DMS 273 treated with DMSO at 0.1 percent for 48 hours (cell line): Measurements from ENCODE around the gene SSH3.
A peak's percentile ranks its signal among the peaks of the same experiment; 100 is the strongest.
"Not testable (repeated sequence)": the region's sequence is repeated elsewhere in the genome, so short reads cannot be mapped to it uniquely, and the experiment has no call there.

ENCODE experiments used
- DNase-seq: peaks from one replicate; lab custom pipeline; 2025; lab: John Stamatoyannopoulos, UW

The SSH3 gene

GRCh38 chr11:67303132-67303834, at the start of gene SSH3:
SSH3 (plus strand) TSS chr11:67303530; CDS start chr11:67303626, 96 bp downstream.
- DNase-seq = no peak

- DNase-seq = no peak
These were observed 49.3 kb upstream of the SSH3 start for GRCh38 chr11:67253872-67254624.

DNA sequence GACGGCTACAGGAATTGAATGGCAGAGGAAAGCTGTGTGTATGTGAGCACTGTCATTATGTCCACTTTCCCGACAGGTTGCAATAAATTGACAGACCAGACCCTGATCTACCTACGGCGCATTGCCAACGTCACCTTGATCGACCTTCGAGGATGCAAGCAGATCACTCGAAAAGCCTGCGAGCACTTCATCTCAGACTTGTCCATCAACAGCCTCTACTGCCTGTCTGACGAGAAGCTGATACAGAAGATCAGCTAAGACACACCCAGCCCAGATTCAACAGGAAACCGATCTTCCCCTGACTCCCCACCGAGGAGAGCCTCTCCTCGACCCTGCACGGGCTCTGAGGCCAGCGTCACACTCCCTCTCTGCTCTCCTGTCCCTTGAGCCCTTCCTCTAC, 48.5 kb upstream of the SSH3 start:
- DNase-seq = no peak

- DNase-seq = no peak
These were observed 48.0 kb upstream of the SSH3 start for GRCh38 chr11:67255353-67255752.

DNA sequence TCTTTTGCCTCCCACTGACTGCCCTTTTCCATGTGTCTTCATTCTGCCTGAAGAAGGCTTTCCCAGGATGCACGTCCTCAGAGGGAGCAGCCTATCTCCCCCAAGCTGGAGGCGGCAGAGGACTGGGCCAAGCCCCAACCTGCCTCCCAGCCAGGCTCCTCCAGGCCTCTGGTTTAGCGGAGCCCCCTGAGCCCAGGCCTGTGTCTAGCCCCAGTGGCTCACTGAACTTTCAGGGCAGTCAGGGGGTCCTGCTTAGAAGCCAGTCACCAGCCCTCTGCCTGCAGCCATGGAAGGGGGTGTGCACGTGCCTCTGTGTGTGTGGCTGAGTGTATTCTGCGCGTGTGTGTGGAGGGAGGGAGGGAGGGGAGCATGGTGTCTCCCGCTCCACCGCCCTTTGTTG, 47.5 kb upstream of the SSH3 start:
- no peak for DNase-seq

- no peak for DNase-seq
These were observed 46.7 kb upstream of the SSH3 start for GRCh38 chr11:67256477-67257135.

DNA sequence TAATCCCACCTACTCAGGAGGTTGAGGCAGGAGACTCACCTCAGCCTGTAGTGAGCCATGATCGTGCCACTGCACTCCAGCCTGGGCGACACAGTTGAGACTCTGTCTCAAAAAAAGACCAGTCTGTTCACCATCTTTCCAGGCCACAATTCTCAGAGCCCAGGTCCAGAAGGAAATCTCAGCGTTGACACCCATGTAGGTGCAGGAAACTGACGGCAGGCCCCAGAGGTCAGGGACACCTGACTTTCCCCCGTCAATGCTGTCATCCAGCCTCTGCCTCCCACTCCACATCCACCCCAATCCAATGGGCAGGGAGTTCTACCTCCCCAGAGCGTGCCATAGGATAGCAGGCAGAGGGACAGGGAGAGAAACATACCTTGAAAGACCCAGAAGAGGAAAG, 42.9 kb upstream of the SSH3 start:
- DNase-seq = no peak

DNA sequence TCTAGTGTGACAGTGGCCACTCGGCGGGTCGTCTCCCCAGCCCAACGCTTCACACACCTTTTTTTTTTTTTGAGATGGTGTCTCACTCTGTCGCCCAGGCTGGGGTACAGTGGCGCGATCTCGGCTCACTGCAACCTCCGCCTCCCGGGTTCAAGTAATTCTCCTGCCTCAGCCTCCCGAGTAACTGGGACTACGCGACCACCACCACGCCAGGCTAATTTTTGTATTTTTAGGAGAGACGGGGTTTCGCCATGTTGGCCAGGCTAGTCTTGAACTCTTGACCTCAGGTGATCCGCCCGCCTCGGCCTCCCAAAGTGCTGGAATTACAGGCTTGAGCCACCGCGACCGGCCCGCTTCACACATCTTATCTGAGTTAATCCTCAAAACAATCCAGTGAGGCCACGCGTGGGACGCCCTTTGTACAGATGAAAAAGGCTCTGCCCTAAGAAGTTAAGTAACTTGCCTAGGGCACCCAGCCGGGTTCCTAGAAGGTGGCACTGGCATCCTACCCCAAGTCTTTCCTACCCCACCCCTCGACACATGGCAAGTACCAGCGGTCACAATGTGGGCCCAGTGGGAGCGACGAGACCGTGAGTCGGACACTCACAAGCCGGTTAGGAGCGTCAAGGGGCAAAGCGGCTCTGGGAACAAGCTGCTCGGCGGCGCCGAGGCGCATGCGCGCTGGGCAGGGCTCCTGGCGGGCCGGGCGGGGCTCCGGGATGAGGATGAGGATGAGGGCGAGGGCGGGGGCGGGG, 42.3 kb upstream of the SSH3 start:
- DNase-seq = not testable (repeated sequence)

- no peak for DNase-seq
These were observed 41.7 kb upstream of the SSH3 start for GRCh38 chr11:67261640-67261945.

GRCh38 chr11:67261946-67262681, 41.2 kb upstream of the SSH3 start:
- no peak for DNase-seq

DNA sequence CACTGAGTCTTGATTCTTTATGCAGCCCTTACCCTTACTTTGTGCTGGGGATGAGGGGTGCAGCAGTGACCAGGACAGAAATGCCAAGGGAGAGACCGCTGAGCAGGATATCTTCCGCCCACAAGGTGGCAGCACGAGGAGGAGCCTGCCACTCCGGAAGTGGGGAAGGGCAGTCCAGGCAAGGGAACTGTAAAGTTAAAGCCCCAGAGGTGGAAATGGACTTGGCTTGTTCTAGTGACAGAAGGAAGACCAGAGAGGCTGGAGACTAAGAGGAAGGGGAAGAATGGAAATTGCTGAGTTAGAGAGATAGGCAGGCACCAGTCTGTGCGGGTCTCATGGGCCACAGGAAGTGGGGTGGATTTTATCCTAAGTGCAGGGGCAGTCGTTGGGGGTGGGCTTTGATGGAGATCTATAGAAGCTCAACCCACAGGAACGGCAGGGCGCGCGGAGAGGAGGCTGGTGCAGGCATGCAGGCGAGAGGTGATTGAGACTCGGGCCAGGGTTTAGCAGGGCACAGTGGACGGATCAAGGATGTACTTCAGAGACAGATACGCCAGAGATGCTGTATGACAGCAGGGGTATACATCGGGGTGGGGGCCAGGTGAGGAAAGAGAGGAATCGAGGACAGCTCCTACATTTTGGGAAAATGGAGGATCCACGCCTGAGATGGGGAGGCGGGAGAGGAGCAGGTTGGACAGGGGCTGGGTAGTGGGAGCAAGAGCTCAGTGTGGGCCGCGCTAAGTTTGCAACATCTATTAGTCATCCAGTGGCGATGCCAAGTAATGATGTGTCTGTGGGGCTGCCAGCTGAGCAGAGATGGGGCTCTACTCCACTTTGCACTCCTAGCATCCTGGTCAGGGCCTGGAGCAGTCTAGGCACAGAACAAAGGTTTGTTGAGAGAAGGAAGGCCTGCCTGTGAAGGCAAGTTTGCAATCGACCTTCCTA, 40.3 kb upstream of the SSH3 start:
- DNase-seq = peak; percentile 19

DNA sequence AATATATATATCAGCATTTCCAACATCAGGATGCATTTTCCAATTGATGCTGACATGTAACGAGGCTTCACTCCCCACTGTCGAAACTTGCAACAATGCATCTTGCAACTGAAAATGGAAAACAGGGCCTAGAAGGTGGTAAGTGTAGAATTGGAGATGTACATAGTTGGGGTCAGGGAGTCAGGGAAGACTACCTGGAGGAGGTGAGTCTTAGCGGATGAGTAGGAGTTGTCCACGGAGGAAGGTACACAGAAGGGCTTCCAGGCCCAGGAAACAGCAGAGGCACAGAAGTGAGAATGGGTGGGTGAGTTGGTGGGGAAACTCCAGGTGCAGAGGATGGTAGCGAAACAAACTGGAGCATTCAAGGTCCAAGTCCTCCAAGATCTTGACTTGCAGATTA, 39.1 kb upstream of the SSH3 start:
- no peak for DNase-seq

DNA sequence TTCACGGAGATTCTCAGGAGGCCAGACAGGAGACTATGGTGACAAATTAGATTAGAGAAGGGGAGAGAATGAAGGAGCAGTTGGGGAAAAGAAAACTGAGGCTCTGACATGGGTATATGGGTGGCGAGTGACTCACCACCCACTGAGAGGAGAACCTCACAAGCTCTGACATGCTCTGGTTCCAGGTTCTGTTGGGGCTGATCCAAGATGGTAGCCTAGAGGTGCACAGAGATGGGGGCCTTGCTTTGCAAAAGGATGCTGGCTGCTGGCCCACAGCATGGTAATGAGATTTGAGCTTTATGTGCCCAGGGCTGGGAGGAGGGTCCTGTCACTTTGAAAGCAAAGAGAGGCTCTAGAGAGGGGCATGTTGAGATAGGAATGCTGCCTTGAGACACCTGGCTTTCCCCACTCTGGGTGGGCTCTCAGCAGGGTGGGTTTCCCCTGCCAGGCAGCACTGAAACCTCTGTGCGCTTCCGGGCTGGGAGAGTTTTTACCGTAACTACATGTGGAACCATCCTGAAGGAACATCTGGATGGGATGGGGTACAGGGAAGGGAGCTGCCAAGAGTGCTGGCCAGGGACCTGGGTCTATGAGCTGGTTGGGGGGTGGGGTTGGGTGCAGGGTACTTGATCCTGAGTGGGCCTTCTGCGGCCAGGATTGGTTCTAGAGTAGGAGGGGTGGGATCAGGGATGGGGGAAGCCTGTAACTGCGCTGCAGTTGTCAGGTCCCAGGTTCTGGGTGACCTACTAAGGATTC, 38.3 kb upstream of the SSH3 start:
- no peak for DNase-seq

- DNase-seq = no peak
These were observed 37.5 kb upstream of the SSH3 start for GRCh38 chr11:67265633-67266448.

- DNase-seq = no peak
These were observed 36.7 kb upstream of the SSH3 start, which contains the start of gene GRK2 for GRCh38 chr11:67266449-67267187. GRK2 (plus strand) TSS chr11:67266473; CDS start chr11:67266700, 227 bp downstream.

DNA sequence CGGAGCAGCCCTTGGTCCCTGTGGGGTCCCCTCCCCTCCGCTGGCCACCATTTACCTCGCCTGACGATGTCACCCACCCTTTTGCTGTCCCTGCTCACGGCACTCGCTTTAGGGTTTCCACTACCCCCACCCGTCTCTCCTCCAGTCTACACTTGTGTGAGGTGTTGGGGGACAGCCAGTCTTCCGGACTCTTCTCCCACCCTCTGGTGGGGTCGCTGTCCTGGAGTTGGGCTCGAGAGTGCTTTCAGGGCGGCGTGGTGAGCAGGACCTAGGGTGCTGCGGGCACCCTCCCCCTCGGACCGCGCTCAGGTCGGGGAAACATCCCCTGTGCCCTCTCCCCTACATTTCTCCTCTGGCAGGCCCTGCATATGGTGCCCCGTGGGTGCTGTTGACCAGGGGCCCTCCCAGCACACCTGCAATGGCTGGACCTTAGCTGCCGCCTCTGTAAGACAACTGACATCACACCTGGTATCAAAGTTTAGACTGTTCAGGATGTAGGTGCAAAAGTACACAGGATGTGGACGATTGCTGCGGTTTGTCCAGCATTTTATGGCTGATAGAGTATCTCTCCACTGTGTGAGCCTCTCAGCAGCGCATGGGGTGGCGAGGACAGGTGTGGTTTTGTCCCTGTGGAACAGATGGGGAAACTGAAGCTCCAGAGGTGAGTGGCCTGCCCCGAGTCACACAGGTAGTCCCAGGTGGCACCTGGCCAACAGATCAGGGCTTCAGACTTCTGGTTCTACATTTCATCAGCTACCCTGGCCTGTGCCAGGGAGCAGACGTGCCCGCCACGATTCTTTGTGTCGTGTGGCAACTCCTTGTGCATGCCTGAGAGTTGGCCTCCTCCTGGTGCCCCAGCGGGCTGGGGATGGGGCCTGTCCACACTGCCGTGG, 35.9 kb upstream of the SSH3 start:
- DNase-seq = no peak
